ENCODE results near the gene TM2D3. TPM values are rescaled to one million over a fixed set of nuclear protein-coding genes. Genes with fewer than 3 reads are reported as not detected.

TM2D3 gene
- total RNA-seq, 1 donor from 2014 or later: 44.1 TPM

DNA sequence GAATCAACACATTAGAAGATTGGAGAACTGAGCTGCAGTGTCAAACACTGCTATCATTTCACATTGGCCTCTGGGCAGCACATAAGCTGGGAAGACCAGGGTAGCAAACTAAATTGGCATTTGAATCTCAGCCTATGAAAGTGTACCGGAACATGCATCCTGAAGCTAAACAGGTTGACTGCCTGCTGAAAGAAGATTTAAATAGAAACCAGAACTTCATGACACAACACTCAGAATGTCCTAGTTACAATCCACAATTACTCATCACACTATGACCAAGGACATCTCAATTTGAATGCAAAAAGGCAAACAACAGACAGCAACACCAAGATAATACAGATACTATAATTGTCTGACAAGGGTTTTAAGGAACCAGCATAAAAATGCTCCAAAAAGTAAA lies 26.2 kb downstream of the TM2D3 start:
- DNase-seq (ENCODE audit: low spot score): no peak

GRCh38 chr15:101625184-101625583 lies 27.0 kb downstream of the TM2D3 start:
- no peak for DNase-seq (ENCODE audit: low spot score)

DNA sequence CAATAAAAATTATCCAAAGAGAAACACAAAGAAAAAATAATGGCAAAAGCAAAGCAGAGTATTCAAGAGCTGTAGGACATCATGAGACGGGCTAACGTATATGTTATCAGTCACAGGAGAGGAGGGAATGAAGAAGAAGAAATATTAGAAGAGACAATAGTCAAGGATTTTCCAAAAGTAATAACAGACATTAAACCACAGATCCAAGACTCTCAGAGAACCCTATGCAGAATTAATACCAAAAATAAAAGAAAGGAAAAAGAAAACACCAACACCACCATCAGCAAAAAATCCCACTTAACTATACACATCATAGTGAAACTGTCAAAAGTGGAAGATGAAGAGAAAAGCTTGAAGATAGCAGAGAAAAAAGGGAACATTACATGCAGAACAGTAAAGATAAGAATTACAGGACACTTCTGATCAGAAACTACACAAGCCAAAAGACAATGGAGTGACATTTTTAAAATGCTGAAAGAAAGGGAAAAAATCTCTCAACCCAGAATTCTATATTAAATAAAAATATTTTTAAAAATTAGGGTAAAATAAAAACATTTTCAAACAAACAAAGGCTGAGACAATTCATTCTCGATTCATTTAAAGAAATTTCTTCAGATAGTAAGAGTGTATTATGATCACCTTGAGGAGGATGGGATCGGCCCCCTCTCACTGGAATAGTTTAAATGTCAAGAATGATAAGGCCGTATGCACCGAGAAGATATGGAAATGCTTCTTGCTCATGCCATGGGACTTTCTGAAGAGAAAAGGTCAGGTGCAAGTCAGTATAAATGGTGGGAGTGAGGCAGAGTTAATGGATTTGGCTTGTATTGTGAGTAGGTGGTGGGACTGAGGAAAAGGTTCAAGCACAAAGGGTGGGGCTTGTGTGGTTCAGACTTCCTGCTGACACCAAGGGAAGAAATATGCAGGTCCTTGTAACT lies 28.5 kb downstream of the TM2D3 start:
- DNase-seq (ENCODE audit: low spot score): no peak

- DNase-seq (ENCODE audit: low spot score): no peak
These were observed 30.2 kb downstream of the TM2D3 start for GRCh38 chr15:101621961-101622360.

GRCh38 chr15:101620671-101621070 lies 31.5 kb downstream of the TM2D3 start:
- no peak for DNase-seq (ENCODE audit: low spot score)

DNA sequence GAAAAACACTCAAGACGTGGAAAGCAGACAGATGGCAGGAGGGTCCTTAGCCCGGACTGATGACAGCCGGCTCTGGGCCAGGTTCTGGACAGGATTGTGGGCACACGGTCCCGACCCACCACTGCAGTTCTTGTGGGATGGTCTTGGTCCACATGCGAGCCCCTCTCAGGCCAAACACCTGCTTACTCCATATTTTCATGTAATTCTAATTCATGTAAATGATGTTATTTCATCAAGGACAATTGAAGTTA lies 32.6 kb downstream of the TM2D3 start:
- DNase-seq (ENCODE audit: low spot score): no peak

- DNase-seq (ENCODE audit: low spot score): no peak
These were observed 33.1 kb downstream of the TM2D3 start for GRCh38 chr15:101618851-101619614.

DNA sequence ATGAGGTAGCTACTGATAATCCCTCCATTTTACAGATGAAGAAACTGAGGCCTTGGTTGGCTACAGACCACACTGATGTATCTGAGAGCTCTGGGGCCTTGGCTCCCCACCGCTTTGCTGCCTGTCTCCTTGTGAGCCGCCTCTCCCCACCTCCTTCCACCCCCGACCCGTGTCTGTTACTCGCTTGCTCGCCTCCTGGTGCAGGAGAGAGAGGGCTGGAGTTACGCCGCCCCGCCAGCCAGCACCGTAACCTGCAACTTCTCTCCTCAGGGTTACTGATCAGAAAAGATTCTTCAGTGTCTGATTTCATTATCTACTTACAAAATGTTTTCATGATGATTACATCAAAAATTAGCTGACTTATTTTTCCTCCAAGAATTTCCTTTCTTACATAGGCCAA lies 34.1 kb downstream of the TM2D3 start:
- DNase-seq (ENCODE audit: low spot score): no peak

DNA sequence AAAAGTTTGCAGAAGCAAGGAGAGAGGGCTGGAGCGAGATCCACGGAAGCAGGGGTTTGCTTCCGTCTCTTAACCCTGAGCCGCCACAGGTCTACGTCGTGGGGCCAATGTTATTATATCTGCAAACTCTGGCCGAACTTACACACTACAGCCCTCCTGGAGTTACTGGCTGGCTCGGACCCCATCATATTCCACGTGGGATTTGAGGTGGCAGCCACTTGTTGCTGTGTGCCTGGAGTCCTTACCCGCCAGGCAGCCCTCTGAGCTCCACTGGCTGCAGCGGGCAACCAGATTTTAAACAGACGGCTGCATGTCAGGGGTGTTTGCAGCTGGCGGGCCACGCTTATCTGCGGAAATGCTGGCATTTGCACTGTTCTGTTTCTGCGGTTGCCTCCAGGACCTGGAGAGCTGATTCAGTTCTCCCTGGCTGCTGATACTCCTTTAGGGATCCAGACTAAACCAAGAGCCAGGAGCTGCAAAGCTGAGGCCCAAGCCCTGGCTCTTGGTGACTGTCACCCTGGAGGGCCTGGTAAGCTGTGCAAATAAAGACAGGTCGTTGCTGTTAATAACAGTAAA lies 34.7 kb downstream of the TM2D3 start:
- DNase-seq (ENCODE audit: low spot score): no peak

- no peak for DNase-seq (ENCODE audit: low spot score)
These were observed 36.0 kb downstream of the TM2D3 start for GRCh38 chr15:101615986-101616848.

- no peak for DNase-seq (ENCODE audit: low spot score)
These were observed 36.7 kb downstream of the TM2D3 start for GRCh38 chr15:101615414-101615985.

DNA sequence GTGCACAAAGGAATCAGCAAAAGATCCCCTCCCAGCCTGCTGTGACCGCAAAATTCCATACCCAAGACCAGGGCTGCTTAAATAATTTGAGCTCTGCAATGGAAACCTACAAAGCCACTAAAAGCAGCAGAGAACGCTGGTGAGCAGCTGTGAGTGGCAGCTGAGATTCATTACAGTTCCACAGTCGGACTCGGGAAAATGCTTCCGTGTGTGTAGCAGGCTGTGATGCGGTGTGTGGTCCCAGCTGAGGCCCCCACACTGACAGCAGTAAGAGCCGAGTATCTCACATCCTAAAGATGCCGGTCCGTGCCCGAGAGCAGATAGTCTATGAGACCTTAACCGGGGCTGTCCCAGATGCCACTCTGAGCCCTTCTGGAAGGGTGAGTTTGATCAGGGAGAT lies 37.4 kb downstream of the TM2D3 start:
- no peak for DNase-seq (ENCODE audit: low spot score)

GRCh38 chr15:101614001-101614585 lies 38.1 kb downstream of the TM2D3 start:
- no peak for DNase-seq (ENCODE audit: low spot score)

DNA sequence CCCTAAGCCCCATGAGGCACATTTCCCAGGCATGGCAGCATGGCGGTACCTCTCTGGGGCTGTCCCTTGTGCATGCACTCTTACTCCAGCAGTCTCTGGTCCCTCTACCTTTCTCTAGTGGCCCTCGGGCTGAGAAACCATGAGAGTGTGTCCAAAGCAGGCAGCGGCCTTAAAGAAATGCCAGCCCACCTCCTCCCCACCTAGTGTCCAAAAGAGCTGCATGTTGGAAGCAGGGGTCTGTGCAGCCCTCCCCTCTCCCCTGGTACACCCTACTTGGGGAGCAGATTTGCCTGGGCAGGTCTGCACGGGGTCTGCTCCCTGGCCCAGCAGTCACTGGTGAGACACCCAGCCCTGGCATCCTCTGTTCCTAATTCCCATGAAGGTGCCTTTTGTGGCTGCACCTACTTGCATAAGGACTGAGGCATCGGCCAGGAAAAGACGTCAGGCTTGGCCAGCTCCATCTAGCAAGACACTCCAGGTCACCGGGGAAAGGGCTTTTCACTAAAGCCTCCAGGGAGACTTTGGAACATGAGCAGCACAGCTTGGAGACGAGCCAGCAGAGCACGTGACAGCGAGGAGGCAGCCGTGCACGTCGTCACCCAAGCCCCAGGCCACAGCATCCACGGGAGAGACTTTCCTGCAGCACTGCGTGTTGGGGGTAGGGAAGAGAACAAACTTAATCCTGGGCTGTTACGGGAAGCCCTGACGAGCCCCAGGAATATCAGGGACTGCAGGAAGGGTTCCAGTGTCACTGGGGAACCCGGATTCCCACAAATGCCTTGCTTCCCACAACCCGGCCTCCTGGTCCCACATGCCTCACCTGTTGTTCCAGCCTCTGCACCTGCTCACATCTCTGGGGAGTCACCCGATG lies 38.8 kb downstream of the TM2D3 start:
- no peak for DNase-seq (ENCODE audit: low spot score)

DNA sequence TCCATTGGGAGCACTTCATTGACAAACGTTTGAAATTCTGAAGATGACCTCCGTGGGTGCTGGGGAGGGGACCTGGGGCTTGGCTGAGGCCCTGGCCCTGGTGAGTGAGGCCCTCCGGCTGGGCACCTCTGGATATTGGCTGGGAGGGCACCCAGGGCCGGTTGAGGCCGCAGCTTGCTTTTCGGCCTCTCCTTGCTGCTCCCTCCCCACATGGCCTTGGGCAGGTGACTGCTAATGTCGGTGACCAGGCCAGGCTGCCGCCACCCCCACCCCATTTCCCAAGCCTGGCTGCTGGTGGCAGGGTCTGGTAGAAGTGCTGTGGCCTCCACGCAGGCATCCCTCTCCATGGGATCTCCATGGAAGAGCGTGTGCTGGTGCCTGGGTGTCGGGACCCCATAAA lies 39.5 kb downstream of the TM2D3 start:
- no peak for DNase-seq (ENCODE audit: low spot score)

- no peak for DNase-seq (ENCODE audit: low spot score)
These were observed 40.4 kb downstream of the TM2D3 start for GRCh38 chr15:101611580-101612299.

DNA sequence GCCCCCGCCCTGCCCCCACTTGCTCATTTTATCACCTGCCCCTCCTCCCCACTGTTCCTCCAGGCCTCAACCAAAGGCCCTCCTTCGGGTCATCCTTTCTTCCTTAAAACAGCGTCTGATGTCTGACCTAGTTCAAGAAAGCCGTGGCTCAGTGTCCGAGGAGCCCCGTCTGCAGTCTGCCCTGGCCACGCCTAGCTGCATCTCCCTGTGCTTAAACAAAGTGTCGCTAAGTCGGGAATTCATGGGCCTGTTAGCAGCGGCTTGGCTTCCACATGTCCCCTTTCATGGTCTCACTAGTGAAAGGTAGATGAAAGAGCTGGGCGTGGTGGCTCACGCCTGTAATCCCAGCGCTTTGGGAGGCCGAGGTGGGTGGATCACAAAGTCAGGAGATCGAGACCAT lies 41.2 kb downstream of the TM2D3 start:
- DNase-seq (ENCODE audit: low spot score): no peak

DNA sequence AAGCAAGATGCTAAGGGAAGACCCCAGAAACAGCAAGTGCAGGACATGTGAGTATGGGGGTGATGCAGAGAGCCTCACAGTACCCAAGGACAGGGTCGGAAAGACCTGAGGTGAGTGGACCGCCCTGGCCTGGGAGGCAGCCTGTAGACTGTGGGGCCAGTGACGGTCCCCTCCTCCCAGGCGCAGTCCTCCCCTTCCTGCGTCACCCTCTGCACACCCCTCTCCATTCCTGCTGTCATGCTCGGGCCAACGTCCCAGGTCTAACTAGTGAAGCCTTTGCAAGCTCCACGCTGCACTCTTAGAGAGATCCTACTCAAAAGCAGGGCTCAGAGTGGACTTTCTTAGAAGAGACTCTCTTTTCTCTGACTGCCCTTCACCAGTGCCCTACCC lies 41.6 kb downstream of the TM2D3 start:
- DNase-seq (ENCODE audit: low spot score): no peak

All from mesenteric fat pad (tissue), 1 donor.